GM18867 (cell line): ENCODE results near the gene SYNPO.

Source experiments
- ATAC-seq: cut with Tn5 transposase; IDR thresholded peaks from one replicate; pipeline ENCODE4 v1.9.1; 2021; ENCODE audit warnings: mild to moderate bottlenecking, moderate library complexity; ENCODE audit not compliant: unreplicated experiment

SYNPO gene

GRCh38 chr5:150655221-150655620 is 14.8 kb downstream of the SYNPO start:
- no peak for ATAC-seq

GRCh38 chr5:150656191-150657132 is 16.0 kb downstream of the SYNPO start:
- peak; percentile 71 for ATAC-seq

GRCh38 chr5:150658121-150658520 is 17.7 kb downstream of the SYNPO start:
- ATAC-seq, result no peak

GRCh38 chr5:150658699-150659265 is 18.3 kb downstream of the SYNPO start:
- no peak for ATAC-seq

- no peak for ATAC-seq
These were observed 19.1 kb downstream of the SYNPO start for GRCh38 chr5:150659360-150660107.

- no peak for ATAC-seq
These were observed 19.8 kb downstream of the SYNPO start for GRCh38 chr5:150660108-150660831.

- ATAC-seq, result no peak
These were observed 20.6 kb downstream of the SYNPO start, which contains the start of gene MYOZ3 for GRCh38 chr5:150661086-150661485. MYOZ3 (plus strand) TSS chr5:150661251; CDS start chr5:150662942, 1,691 bp downstream.

- ATAC-seq, result no peak
These were observed 21.5 kb downstream of the SYNPO start for GRCh38 chr5:150661821-150662596.

GRCh38 chr5:150662731-150663516 is 22.5 kb downstream of the SYNPO start:
- ATAC-seq, result no peak

GRCh38 chr5:150663936-150664335 is 23.5 kb downstream of the SYNPO start:
- ATAC-seq, result no peak

- ATAC-seq, result no peak
These were observed 24.6 kb downstream of the SYNPO start for GRCh38 chr5:150665044-150665443.

GRCh38 chr5:150670275-150670947 is 30.0 kb downstream of the SYNPO start:
- ATAC-seq, result no peak

- no peak for ATAC-seq
These were observed 30.5 kb downstream of the SYNPO start for GRCh38 chr5:150670948-150671310.

- ATAC-seq, result no peak
These were observed 31.2 kb downstream of the SYNPO start for GRCh38 chr5:150671509-150672236.

- ATAC-seq, result no peak
These were observed 31.9 kb downstream of the SYNPO start for GRCh38 chr5:150672237-150672883.

GRCh38 chr5:150672884-150673275 is 32.4 kb downstream of the SYNPO start:
- no peak for ATAC-seq

GRCh38 chr5:150674341-150674821 is 33.9 kb downstream of the SYNPO start:
- ATAC-seq, result no peak
